SJSA1 (cell line): Measurements from ENCODE around the gene STXBP4. TPM values are rescaled to one million over a fixed set of nuclear protein-coding genes. Genes with fewer than 3 reads are reported as not detected.

Source experiments
- DNase-seq, 2 experiments: peaks; one replicate each; pipeline ENCODE4 v3.0.0-alpha.2; 2015 to 2020; ENCODE audit warnings: low spot score in 2 of 2, low read depth in 1 of 2
- H3K27ac ChIP-seq: fragments of 250-450 bp; sonication (Bioruptor Pico); 2 replicates; pipeline ENCODE4 v1.5.1; 2020; ENCODE audit warnings: mild to moderate bottlenecking, moderate library complexity
- H3K27me3 ChIP-seq: fragments of 250-450 bp; sonication (Bioruptor Pico); replicated peaks from 2 replicates; pipeline ENCODE4 v1.5.1; 2020; ENCODE audit warnings: mild to moderate bottlenecking, moderate library complexity
- H3K36me3 ChIP-seq: fragments of 250-450 bp; sonication (Bioruptor Pico); 2 replicates; pipeline ENCODE4 v1.5.1; 2020; ENCODE audit warnings: mild to moderate bottlenecking
- H3K4me1 ChIP-seq: fragments of 250-450 bp; sonication (Bioruptor Pico); replicated peaks from 2 replicates; pipeline ENCODE4 v1.6.1; 2021; ENCODE audit warnings: mild to moderate bottlenecking
- H3K4me3 ChIP-seq: fragments of 250-450 bp; sonication (Bioruptor Pico); 2 replicates; pipeline ENCODE4 v1.5.1; 2020; ENCODE audit warnings: mild to moderate bottlenecking
- H3K9me3 ChIP-seq: fragments of 250-450 bp; sonication (Bioruptor Pico); replicated peaks from 2 replicates; pipeline ENCODE4 v1.5.1; 2020; ENCODE audit warnings: mild to moderate bottlenecking
- total RNA-seq: library from RNA; depleted of rRNA; stranded (reverse); fragments of >200 nt; shearing (Covaris generic); gene quantifications from 2 replicates; pipeline ENCODE4 v1.2.3, GENCODE V29; 2014

Gene STXBP4
- total RNA-seq, 1 experiment from 2014 or later: 29.1 TPM

- Histone ChIP-seq H3K27me3 (no peaks in the 10 kb centered on the region), H3K4me3 (no peak overlapping the region), H3K9me3 (no peaks in the 10 kb centered on the region), H3K27ac (no peak overlapping the region), H3K4me1 (no peaks in the 10 kb centered on the region), H3K36me3 (no peaks in the 10 kb centered on the region)
- DNase-seq: no peak
These were observed 69.3 kb downstream of the STXBP4 start for GRCh38 chr17:55037828-55038227.

GRCh38 chr17:55038291-55038690 lies 69.7 kb downstream of the STXBP4 start:
- no peaks in the 10 kb centered on the region for H3K27me3 ChIP-seq
- H3K4me3 ChIP-seq: no peak overlapping the region
- DNase-seq: no peak
- H3K36me3 ChIP-seq: no peaks in the 10 kb centered on the region
- H3K27ac ChIP-seq: no peak overlapping the region
- no peaks in the 10 kb centered on the region for H3K4me1 ChIP-seq
- H3K9me3 ChIP-seq: no peaks in the 10 kb centered on the region

GRCh38 chr17:55040611-55041010 lies 72.0 kb downstream of the STXBP4 start:
- DNase-seq: no peak
- Histone ChIP-seq H3K9me3 (no peaks in the 10 kb centered on the region), H3K4me1 (no peaks in the 10 kb centered on the region), H3K27ac (no peak overlapping the region), H3K27me3 (no peaks in the 10 kb centered on the region), H3K4me3 (no peak overlapping the region), H3K36me3 (no peaks in the 10 kb centered on the region)

- no peaks in the 10 kb centered on the region for H3K4me1 ChIP-seq
- no peak overlapping the region for H3K4me3 ChIP-seq
- H3K9me3 ChIP-seq: no peaks in the 10 kb centered on the region
- H3K36me3 ChIP-seq: no peaks in the 10 kb centered on the region
- DNase-seq: no peak
- H3K27ac ChIP-seq: no peak overlapping the region
- H3K27me3 ChIP-seq: no peaks in the 10 kb centered on the region
These were observed 85.3 kb downstream of the STXBP4 start for GRCh38 chr17:55053855-55054254.

- Histone ChIP-seq H3K9me3 (no peaks in the 10 kb centered on the region), H3K36me3 (no peaks in the 10 kb centered on the region), H3K27me3 (no peaks in the 10 kb centered on the region), H3K27ac (no peak overlapping the region), H3K4me1 (no peaks in the 10 kb centered on the region), H3K4me3 (no peak overlapping the region)
- no peak for DNase-seq
These were observed 85.9 kb downstream of the STXBP4 start for GRCh38 chr17:55054429-55054828.

GRCh38 chr17:55056526-55056925 lies 88.0 kb downstream of the STXBP4 start:
- Histone ChIP-seq H3K27ac (no peak overlapping the region), H3K4me3 (no peak overlapping the region), H3K4me1 (no peaks in the 10 kb centered on the region), H3K27me3 (no peaks in the 10 kb centered on the region), H3K36me3 (no peaks in the 10 kb centered on the region), H3K9me3 (no peaks in the 10 kb centered on the region)
- DNase-seq: no peak

- no peaks in the 10 kb centered on the region for H3K9me3 ChIP-seq
- no peak overlapping the region for H3K4me3 ChIP-seq
- H3K27me3 ChIP-seq: no peaks in the 10 kb centered on the region
- no peak overlapping the region for H3K27ac ChIP-seq
- H3K36me3 ChIP-seq: no peaks in the 10 kb centered on the region
- H3K4me1 ChIP-seq: no peaks in the 10 kb centered on the region
- DNase-seq: no peak
These were observed 88.6 kb downstream of the STXBP4 start for GRCh38 chr17:55057184-55057583.

- H3K27ac ChIP-seq: no peak overlapping the region
- no peak for DNase-seq
- no peaks in the 10 kb centered on the region for H3K27me3 ChIP-seq
- H3K36me3 ChIP-seq: no peaks in the 10 kb centered on the region
- H3K9me3 ChIP-seq: no peaks in the 10 kb centered on the region
- no peaks in the 10 kb centered on the region for H3K4me1 ChIP-seq
- no peak overlapping the region for H3K4me3 ChIP-seq
These were observed 91.2 kb downstream of the STXBP4 start for GRCh38 chr17:55059724-55060123.

- no peaks in the 10 kb centered on the region for H3K9me3 ChIP-seq
- H3K27ac ChIP-seq: no peak overlapping the region
- no peaks in the 10 kb centered on the region for H3K4me1 ChIP-seq
- no peaks in the 10 kb centered on the region for H3K27me3 ChIP-seq
- no peak overlapping the region for H3K4me3 ChIP-seq
- H3K36me3 ChIP-seq: no peaks in the 10 kb centered on the region
- no peak for DNase-seq
These were observed 94.4 kb downstream of the STXBP4 start for GRCh38 chr17:55062921-55063320.

GRCh38 chr17:55063885-55064874 lies 95.6 kb downstream of the STXBP4 start:
- H3K27ac ChIP-seq: no peak overlapping the region
- no peaks in the 10 kb centered on the region for H3K36me3 ChIP-seq
- H3K4me1 ChIP-seq: no peaks in the 10 kb centered on the region
- H3K27me3 ChIP-seq: no peaks in the 10 kb centered on the region
- H3K4me3 ChIP-seq: no peak overlapping the region
- no peak for DNase-seq
- H3K9me3 ChIP-seq: no peaks in the 10 kb centered on the region

- no peak for DNase-seq
- H3K27me3 ChIP-seq: no peaks in the 10 kb centered on the region
- no peak overlapping the region for H3K27ac ChIP-seq
- no peaks in the 10 kb centered on the region for H3K36me3 ChIP-seq
- H3K4me3 ChIP-seq: no peak overlapping the region
- H3K9me3 ChIP-seq: no peaks in the 10 kb centered on the region
- no peaks in the 10 kb centered on the region for H3K4me1 ChIP-seq
These were observed 99.3 kb downstream of the STXBP4 start for GRCh38 chr17:55067697-55068439.

- Histone ChIP-seq H3K27ac (no peak overlapping the region), H3K4me3 (no peak overlapping the region), H3K36me3 (no peaks in the 10 kb centered on the region), H3K27me3 (no peaks in the 10 kb centered on the region), H3K4me1 (no peaks in the 10 kb centered on the region), H3K9me3 (no peaks in the 10 kb centered on the region)
- no peak for DNase-seq
These were observed 100.6 kb downstream of the STXBP4 start for GRCh38 chr17:55068862-55069811.

GRCh38 chr17:55069983-55070529 lies 101.5 kb downstream of the STXBP4 start:
- no peaks in the 10 kb centered on the region for H3K27me3 ChIP-seq
- H3K4me1 ChIP-seq: no peaks in the 10 kb centered on the region
- no peaks in the 10 kb centered on the region for H3K36me3 ChIP-seq
- H3K4me3 ChIP-seq: no peak overlapping the region
- no peaks in the 10 kb centered on the region for H3K9me3 ChIP-seq
- no peak for DNase-seq
- no peak overlapping the region for H3K27ac ChIP-seq
